Nephron progenitor cell (in vitro differentiated cells): ENCODE results near the gene TRIM37.
"Not testable (repeated sequence)": the region's sequence is repeated elsewhere in the genome, so short reads cannot be mapped to it uniquely, and the experiment has no call there.

Experiments used
- DNase-seq: peaks from one replicate; pipeline ENCODE4 v3.0.0; 2021
- H3K27ac Mint-ChIP-seq: 2 replicates; pipeline ENCODE4 v1.8.0; 2021; ENCODE audit warnings: mild to moderate bottlenecking, moderate library complexity, mixed read lengths
- H3K27me3 Mint-ChIP-seq: 2 replicates; pipeline ENCODE4 v1.8.0; 2021; ENCODE audit warnings: mild to moderate bottlenecking, low read depth, mixed read lengths; ENCODE audit not compliant: poor library complexity
- H3K36me3 Mint-ChIP-seq: 2 replicates; pipeline ENCODE4 v1.8.0; 2021; ENCODE audit warnings: low read depth, mixed read lengths
- H3K4me1 Mint-ChIP-seq: 2 replicates; pipeline ENCODE4 v1.8.0; 2021; ENCODE audit warnings: mixed read lengths
- H3K4me3 Mint-ChIP-seq: 2 replicates; pipeline ENCODE4 v1.8.0; 2021; ENCODE audit warnings: mild to moderate bottlenecking, moderate library complexity, mixed read lengths
- H3K9me3 Mint-ChIP-seq: 2 replicates; pipeline ENCODE4 v1.8.0; 2021; ENCODE audit warnings: mild to moderate bottlenecking, moderate library complexity, mixed read lengths
- TF ChIP-seq, protein P1 (sequence below): fragments of 200-600 bp; sonication (generic); IDR thresholded peaks from 2 replicates; pipeline ENCODE4 v1.5.0; 2021; ENCODE audit warnings: antibody characterized with exemption

TRIM37 gene

DNA sequence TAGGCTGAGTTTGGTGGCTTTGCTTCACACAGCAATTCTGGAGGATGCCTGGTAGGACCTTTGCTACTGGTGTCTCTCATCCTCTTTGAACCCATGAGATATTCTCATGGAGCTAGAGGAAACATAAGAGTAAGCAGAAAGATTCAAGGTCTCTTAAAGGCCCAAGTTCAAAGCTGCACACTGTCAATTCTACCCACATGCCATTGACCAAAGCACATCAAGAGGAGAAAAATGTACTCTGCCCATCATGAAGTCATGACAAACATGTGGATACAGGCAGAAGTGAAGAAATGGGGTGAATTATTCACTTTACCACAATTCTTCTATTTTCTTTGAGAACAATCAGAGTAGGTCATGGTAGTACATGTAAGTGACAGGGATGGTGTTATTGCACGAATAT is 35.2 kb upstream of the TRIM37 start:
- TF ChIP-seq, protein P1, sequence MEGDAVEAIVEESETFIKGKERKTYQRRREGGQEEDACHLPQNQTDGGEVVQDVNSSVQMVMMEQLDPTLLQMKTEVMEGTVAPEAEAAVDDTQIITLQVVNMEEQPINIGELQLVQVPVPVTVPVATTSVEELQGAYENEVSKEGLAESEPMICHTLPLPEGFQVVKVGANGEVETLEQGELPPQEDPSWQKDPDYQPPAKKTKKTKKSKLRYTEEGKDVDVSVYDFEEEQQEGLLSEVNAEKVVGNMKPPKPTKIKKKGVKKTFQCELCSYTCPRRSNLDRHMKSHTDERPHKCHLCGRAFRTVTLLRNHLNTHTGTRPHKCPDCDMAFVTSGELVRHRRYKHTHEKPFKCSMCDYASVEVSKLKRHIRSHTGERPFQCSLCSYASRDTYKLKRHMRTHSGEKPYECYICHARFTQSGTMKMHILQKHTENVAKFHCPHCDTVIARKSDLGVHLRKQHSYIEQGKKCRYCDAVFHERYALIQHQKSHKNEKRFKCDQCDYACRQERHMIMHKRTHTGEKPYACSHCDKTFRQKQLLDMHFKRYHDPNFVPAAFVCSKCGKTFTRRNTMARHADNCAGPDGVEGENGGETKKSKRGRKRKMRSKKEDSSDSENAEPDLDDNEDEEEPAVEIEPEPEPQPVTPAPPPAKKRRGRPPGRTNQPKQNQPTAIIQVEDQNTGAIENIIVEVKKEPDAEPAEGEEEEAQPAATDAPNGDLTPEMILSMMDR, result no peak
- no peaks in the 10 kb centered on the region for H3K4me1 Mint-ChIP-seq
- DNase-seq, result no peak
- H3K9me3 Mint-ChIP-seq, result peaks cover 15% of the 10 kb centered on the region
- peaks cover 49% of the 10 kb centered on the region for H3K36me3 Mint-ChIP-seq
- peak overlapping the region; percentile 45 for H3K27ac Mint-ChIP-seq
- H3K4me3 Mint-ChIP-seq, result no peak overlapping the region
- H3K27me3 Mint-ChIP-seq, result no peaks in the 10 kb centered on the region

DNA sequence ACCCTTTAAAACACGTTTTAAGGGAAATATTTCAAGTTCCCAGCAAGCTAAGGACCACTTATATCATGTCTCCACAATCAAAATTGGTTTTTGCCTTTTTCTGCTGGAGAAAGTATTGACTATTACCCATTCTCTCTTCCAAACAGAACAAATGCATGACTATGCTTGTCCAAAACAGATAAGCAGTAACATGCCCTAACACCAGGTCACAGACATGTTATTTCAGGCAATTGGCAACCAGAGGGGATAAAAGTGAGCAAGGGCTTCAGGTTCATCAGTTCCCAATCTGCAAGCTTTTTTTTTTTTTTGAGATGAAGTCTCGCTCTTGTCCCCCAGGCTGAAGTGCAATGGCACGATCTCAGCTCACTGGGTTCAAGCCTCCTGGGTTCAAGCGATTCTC is 33.3 kb upstream of the TRIM37 start:
- Mint-ChIP-seq H3K27ac (peak overlapping the region; percentile 29), H3K36me3 (peaks cover 34% of the 10 kb centered on the region), H3K4me3 (no peak overlapping the region), H3K9me3 (peaks cover 8% of the 10 kb centered on the region), H3K4me1 (no peaks in the 10 kb centered on the region), H3K27me3 (no peaks in the 10 kb centered on the region)
- DNase-seq, result no peak
- TF ChIP-seq, protein P1, result no peak

DNA sequence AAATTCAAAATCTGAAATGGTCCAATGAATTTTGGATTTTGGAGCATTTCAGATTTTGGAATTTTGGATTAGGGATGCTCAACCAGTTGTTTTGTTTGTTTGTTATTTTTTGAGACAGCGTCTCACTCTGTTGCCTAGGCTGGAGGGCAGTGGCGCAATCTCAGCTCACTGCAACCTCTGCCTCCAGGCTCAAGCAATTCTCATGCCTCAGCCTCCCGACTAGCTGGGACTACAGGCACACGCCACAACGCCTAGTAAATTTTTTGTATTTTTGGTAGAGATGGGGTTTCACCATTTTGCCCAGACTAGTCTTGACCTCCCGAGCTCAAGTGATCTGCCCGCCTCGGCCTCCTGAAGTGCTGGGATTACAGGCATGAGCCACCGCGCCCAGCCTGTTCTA is 31.7 kb upstream of the TRIM37 start:
- H3K9me3 Mint-ChIP-seq, result not testable (repeated sequence)

DNA sequence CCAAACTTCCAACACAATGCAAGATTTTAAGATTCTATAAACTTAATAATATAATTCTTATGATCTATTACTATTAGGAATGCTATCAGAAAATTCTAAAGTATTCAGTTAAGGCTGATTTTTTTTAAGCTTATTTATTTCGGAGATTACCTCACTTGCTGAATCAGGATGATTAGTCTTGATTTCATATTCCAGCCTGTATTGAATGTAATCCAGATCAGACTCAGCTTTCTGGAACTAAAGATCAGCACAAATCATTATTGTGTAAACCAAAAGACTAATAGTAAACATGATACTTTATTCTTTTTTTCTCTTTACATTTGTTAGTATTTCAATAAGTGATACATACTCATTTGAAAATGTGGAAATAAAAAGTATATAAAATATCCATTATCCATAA is 24.5 kb upstream of the TRIM37 start:
- H3K9me3 Mint-ChIP-seq, result no peaks in the 10 kb centered on the region
- TF ChIP-seq, protein P1, result no peak
- H3K27ac Mint-ChIP-seq, result no peak overlapping the region

More for the DNA sequence above, 31.7 kb upstream of the TRIM37 start:
- H3K27me3 Mint-ChIP-seq, DNase-seq, H3K4me3 Mint-ChIP-seq, H3K4me1 Mint-ChIP-seq: not testable (repeated sequence)
- H3K27ac Mint-ChIP-seq, result peak overlapping the region; percentile 91
- H3K36me3 Mint-ChIP-seq, result peaks cover 18% of the 10 kb centered on the region

DNA sequence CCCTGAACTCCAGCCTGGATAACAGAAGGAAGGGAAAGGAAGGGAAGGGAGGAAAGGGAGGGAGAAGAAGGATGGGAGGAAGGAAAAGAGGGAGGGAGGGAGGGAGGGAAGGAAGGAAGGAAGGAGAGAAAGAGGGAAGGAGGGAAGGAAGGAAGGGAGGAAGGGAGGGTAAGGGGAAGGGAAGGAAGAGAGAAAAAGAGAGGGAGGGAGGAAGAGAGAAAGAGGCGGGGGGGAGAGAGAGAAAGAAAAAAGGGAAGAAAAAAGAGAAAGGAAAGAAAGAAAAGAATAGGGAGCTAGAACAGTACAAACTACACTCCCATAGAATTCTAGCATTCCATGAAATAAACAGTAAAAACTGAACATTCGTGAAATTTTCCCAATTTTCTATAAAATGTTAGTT is 23.1 kb upstream of the TRIM37 start:
- no peaks in the 10 kb centered on the region for H3K9me3 Mint-ChIP-seq
- no peak overlapping the region for H3K27ac Mint-ChIP-seq
- H3K36me3 Mint-ChIP-seq, result peaks cover 41% of the 10 kb centered on the region
- H3K4me3 Mint-ChIP-seq, result no peak overlapping the region
- no peaks in the 10 kb centered on the region for H3K4me1 Mint-ChIP-seq
- DNase-seq, result no peak
- no peaks in the 10 kb centered on the region for H3K27me3 Mint-ChIP-seq
- TF ChIP-seq, protein P1, result no peak

More for the DNA sequence above, 24.5 kb upstream of the TRIM37 start:
- Mint-ChIP-seq H3K36me3 (peaks cover 34% of the 10 kb centered on the region), H3K4me1 (no peaks in the 10 kb centered on the region), H3K27me3 (no peaks in the 10 kb centered on the region), H3K4me3 (no peak overlapping the region)
- no peak for DNase-seq

DNA sequence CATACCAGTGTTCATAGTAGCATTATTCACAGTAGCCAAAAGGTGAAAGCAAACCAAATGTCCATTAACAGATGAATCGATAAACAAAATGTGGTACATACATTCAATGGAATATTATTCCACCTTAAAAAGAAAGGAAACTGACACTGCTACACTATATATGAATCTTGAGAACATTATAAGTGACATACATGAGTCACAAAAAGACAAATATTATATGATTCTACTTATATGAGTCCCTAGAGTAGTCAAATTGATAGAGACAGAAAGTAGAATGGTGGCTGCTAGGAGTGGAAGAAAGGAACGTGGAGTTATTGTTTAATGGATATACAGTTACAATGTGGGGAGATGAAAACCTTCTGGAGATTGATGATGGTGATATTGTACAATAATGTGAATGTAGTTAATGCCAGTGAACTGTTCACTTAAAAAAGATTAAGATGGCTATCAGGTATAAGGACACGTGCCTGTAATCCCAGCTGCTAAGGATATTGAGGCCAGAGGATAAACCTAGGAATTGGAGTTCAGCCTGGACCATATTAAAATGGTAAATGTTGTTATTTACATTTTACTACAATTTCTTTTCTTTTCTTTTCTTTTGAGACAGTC is 20.2 kb upstream of the TRIM37 start:
- Mint-ChIP-seq H3K27ac (no peak overlapping the region), H3K4me3 (no peak overlapping the region)

More for the DNA sequence above, 20.2 kb upstream of the TRIM37 start:
- TF ChIP-seq, protein P1, result no peak
- H3K36me3 Mint-ChIP-seq, result peaks cover 57% of the 10 kb centered on the region
- no peaks in the 10 kb centered on the region for H3K27me3 Mint-ChIP-seq
- H3K9me3 Mint-ChIP-seq, result no peaks in the 10 kb centered on the region
- peaks cover 3% of the 10 kb centered on the region for H3K4me1 Mint-ChIP-seq
- DNase-seq, result no peak
